IPS-18c (cell line): ENCODE data around the gene CDYL.

Source experiments
- H3K4me3 ChIP-seq: 2 replicates; pipeline ENCODE4 v1.7.0; 2013; ENCODE audit warnings: low read depth, mild to moderate bottlenecking, low read length, moderate library complexity; ENCODE audit not compliant: insufficient read depth
- H3K9me3 ChIP-seq: one replicate; pipeline ENCODE4 v1.6.1; 2013; ENCODE audit warnings: mild to moderate bottlenecking, low read length, moderate library complexity; ENCODE audit not compliant: control insufficient read depth, insufficient read depth

CDYL gene

DNA sequence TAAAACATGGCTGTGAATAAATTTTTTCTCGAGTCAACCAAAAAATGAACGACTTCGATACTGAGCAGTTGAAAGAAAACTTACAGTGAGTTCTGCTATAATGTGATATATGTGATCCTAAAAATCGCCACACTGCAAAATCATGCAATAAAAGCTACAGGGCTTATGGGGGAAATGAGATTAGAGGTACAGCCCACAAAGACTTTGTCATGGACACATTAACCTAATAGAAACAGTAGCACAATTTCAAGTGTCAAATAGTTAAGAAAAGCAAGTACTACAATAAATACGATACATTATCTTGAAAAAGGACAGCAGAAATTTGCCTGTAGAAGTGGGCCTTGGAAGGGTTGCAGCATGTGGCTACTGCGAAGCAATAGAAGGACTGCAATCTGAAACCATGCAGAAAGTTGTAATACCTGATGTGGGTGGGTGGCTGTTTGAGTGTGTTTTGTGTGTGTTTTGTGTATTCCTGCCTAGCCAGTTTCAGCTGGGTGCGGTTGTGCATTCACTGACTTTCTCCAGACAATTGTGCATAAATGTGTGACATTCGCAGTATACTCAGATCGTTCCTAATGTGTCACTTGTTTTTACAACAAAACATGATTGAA, 148.6 kb downstream of the CDYL start:
- no peak overlapping the region for H3K4me3 ChIP-seq

GRCh38 chr6:4925580-4925979, 149.4 kb downstream of the CDYL start:
- no peaks in the 10 kb centered on the region for H3K9me3 ChIP-seq
- H3K4me3 ChIP-seq: no peak overlapping the region

More for the DNA sequence above, 148.6 kb downstream of the CDYL start:
- no peaks in the 10 kb centered on the region for H3K9me3 ChIP-seq

DNA sequence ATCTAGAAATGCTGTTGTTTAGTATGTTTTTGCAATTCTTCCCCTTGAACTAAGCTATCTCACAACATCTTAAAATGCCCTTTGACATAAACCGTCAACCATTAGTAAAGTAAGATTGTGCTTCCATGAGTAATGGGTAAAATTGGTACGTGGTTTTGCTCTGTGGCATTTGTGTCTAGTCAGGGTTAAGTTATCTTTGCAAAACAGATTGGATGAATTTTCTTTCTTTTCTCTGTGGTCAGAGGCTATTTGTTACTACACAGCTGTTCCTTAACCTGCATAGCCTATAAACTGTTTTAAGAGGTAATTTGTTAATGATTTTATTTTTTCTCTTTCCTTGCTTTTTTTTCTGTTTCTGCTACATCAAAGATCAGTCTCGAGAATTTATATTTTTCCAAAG, 152.2 kb downstream of the CDYL start:
- Histone ChIP-seq H3K4me3 (no peak overlapping the region), H3K9me3 (no peaks in the 10 kb centered on the region)

DNA sequence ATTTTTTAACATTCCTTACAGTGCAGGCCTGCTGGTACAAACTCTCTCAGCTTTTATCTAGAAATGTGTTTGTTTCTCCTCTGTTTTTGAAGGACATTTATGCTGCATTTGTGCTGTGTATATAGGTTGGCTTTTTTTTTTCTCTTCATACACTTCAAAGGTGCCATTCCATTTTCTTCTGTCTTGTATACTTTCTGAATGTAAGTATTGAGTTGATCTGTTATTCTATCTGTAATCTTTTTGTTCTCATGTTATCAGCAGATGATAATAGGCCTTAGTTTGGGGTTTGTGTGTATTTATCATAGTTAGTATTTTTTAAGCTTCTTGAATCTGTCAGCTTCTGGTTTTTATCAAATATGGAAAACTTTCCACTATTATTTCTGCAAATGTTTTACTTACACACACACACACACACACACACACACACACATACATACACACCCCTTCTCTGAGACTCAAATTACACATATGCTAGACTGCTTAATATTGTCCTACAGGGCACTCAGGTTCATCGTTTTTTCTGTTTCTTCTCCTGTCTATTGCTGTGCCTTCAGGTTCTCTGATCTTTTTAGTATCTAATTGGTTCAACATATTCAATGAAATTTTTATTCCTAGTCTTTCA, 153.0 kb downstream of the CDYL start:
- H3K4me3 ChIP-seq: no peak overlapping the region
- no peaks in the 10 kb centered on the region for H3K9me3 ChIP-seq

DNA sequence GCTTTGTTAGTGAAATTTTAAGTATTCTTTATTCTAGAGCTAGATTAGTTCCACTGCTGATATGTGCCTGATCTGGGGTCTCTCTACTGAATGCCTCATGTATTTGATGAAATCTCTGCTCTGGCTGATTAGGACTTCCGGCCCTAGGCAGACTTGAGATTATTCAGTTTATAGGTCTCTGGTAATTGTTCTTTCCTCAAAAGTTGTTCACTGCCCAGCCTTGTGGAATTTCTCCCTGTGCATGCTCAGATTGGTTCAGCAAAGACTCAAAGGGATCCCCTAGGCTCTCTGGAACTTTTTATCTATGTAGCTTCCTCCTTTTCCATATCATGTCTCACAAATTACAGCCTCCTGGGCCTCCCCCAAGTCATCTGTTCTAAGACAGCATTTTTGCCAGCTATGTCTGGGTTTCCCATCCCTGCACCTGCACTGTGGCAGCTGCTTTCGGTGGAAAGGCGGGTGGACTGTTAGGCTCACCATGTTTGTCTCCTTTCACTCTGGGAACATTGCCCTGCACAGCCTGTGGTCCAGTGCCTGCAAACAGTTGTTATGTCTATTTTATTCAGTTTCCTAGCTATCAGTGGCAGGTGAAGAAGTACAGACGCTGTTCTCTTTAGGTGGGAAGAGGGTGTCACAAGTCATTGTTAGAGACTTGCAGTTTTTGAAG, 154.0 kb downstream of the CDYL start:
- no peak overlapping the region for H3K4me3 ChIP-seq
- no peaks in the 10 kb centered on the region for H3K9me3 ChIP-seq

DNA sequence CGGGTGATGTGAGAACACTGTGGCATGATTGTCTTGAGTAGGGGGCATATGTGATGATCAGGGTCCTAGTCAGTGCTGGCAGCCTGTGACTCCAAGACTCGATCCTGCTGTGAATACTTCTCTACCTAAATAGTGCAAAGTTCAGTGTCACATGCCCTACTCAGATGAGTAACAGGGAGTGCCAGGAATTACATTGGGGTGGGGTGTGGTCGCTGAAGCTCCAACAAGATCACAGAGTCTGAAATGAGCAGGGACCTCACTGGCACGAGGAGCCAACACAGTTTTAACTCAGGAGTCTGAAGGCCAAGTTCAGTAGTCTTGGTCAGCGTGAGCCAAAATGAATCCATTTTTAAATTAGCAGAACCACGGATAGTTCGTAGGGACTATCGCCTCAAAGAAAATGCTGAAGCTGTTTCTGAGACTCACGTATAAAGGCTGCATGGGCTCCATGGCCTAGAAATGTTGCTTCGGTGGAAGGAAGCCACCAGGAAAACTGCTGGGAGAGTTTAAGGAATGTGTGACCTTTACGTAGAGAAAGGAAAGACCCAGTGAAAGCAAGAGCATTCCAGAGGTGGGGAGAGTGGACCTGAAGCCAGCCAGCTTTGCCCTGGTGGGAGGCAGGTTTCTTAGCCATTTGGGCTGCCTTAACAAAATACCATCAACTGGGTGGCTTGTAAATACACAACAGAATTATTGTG, 155.5 kb downstream of the CDYL start:
- Histone ChIP-seq H3K9me3 (no peaks in the 10 kb centered on the region), H3K4me3 (no peak overlapping the region)

- no peak overlapping the region for H3K4me3 ChIP-seq
Measured at GRCh38 chr6:4932228-4932903, 156.2 kb downstream of the CDYL start.

GRCh38 chr6:4935486-4935885, 159.3 kb downstream of the CDYL start:
- no peaks in the 10 kb centered on the region for H3K9me3 ChIP-seq
- H3K4me3 ChIP-seq: no peak overlapping the region

More at GRCh38 chr6:4932228-4932903, 156.2 kb downstream of the CDYL start:
- no peaks in the 10 kb centered on the region for H3K9me3 ChIP-seq

- Histone ChIP-seq H3K4me3 (no peak overlapping the region), H3K9me3 (no peaks in the 10 kb centered on the region)
Measured at GRCh38 chr6:4935975-4936680, 159.9 kb downstream of the CDYL start.

- H3K9me3 ChIP-seq: no peaks in the 10 kb centered on the region
- no peak overlapping the region for H3K4me3 ChIP-seq
Measured at GRCh38 chr6:4936681-4937041, 160.5 kb downstream of the CDYL start.

- H3K4me3 ChIP-seq: no peak overlapping the region
- no peaks in the 10 kb centered on the region for H3K9me3 ChIP-seq
Measured at GRCh38 chr6:4937414-4937813, 161.2 kb downstream of the CDYL start.

DNA sequence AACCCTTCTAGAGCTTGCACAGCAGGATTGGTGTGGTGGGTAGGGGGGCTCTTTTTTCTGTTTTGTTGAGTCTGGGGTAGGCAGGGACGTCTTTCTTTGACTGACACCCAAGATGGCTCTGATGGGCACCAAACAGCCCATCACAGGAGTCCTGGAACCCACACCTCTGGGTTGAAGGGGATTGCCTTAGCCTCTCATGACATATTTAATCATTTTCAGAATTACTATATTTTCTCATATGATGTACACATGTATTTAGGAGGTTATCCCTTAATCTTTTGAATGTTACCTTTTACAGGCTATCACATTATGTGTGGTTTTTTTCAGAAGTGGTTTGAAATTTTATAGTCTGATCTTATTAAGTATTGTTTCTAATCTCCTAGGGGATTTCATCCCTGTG, 163.0 kb downstream of the CDYL start:
- Histone ChIP-seq H3K4me3 (no peak overlapping the region), H3K9me3 (no peaks in the 10 kb centered on the region)

DNA sequence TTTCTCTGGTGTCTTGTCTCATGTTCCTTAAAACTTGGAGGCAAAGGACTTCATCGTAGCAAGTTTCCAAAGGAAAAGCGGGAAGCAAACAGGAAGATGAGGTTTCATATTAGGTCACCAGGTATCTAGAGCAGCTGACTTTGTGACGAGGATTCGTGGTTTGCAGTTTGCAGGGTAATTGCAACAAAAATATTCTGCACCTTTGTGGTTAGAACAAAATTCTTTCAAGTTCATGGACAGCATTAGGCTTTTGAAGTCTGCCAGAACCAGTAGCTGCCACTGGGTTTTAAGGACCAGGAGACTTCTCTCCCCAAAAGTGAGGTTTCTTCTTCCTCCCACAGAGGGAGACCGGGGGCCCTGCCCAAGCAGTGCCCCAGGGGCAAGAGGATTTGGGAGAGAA, 164.2 kb downstream of the CDYL start:
- Histone ChIP-seq H3K9me3 (no peaks in the 10 kb centered on the region), H3K4me3 (no peak overlapping the region)

- Histone ChIP-seq H3K4me3 (no peak overlapping the region), H3K9me3 (no peaks in the 10 kb centered on the region)
Measured at GRCh38 chr6:4941782-4942672, 165.8 kb downstream of the CDYL start.

GRCh38 chr6:4942673-4943009, 166.4 kb downstream of the CDYL start:
- Histone ChIP-seq H3K4me3 (no peak overlapping the region), H3K9me3 (no peaks in the 10 kb centered on the region)

DNA sequence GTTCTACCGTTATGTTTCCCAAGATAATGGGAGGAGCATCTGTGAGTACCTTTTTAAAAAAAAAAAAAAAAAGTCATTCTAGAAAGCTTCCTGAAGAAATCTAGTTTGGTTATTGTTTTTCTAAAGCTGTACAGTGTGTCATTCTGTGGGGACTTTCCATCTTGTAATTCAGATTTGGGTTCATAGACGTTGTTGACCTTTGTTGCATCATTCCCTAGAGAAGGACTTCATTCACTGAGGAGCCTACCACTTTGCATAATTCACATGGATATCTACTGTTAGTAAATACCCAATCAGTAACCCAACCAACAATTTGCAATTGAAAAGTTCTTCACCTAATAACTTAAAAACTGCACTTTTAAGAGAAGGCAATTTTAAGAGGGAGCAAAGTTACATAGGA, 167.5 kb downstream of the CDYL start:
- Histone ChIP-seq H3K4me3 (no peak overlapping the region), H3K9me3 (no peaks in the 10 kb centered on the region)
